Right lobe of liver (tissue), 6 donors: ENCODE data around the gene KCNQ1OT1. TPM values are rescaled to one million over a fixed set of nuclear protein-coding genes. Genes with fewer than 3 reads are reported as not detected.

Experiments
- ATAC-seq, 4 donors: fragments of 200-7000 bp; cut with Tn5 transposase; one replicate each; pipeline ENCODE4 v1.9.1; 2020; ENCODE audit warnings: mild to moderate bottlenecking in 4 of 4, moderate library complexity in 4 of 4
- DNase-seq, 3 donors: peaks; one replicate each; pipeline ENCODE4 v3.0.0-alpha.2; 2020
- H3K27ac ChIP-seq, 3 donors: fragments of 200-600 bp; one replicate each; pipeline ENCODE4 v1.8.0; 2022
- H3K27me3 ChIP-seq, 2 donors: fragments of 200-600 bp; one replicate each; pipeline ENCODE4 v1.8.0; 2022
- H3K36me3 ChIP-seq, 4 donors: fragments of 200-600 bp; sonication (generic) in 1 of 4; one replicate each; pipeline versions ENCODE4 v1.5.1 to v1.8.0; 2017 to 2022; ENCODE audit warnings: control low read depth in 1 of 4
- H3K4me1 ChIP-seq, 4 donors: fragments of 200-600 bp; sonication (generic) in 1 of 4; one replicate each; pipeline versions ENCODE4 v1.5.1 to v1.8.0; 2017 to 2022; ENCODE audit warnings: control low read depth in 1 of 4
- H3K4me3 ChIP-seq, 3 donors: fragments of 200-600 bp; one replicate each; pipeline ENCODE4 v1.8.0; 2022
- H3K9me3 ChIP-seq, 4 donors: fragments of 200-600 bp; sonication (generic) in 1 of 4; one replicate each; pipeline versions ENCODE4 v1.5.1 to v1.8.0; 2017 to 2022; ENCODE audit warnings: control low read depth in 1 of 4
- POLR2A ChIP-seq: fragments of 450-650 bp; IDR thresholded peaks from one replicate; pipeline ENCODE4 v1.6.1; 2017; ENCODE audit warnings: antibody characterized with exemption, mild to moderate bottlenecking
- WGBS: methylation state at CpG from one replicate; pipeline ENCODE4 v1.1.6; 2018; ENCODE audit warnings: low coverage, low lambda C conversion rate; ENCODE audit not compliant: insufficient coverage; ENCODE audit errors: missing lambda C conversion rate; 5-methylcytosine and 5-hydroxymethylcytosine counted together
- intact Hi-C, 2 donors: fragments of 100-400 bp; cut with DNase I; formaldehyde crosslinking; loops; one replicate each; pipeline versions ENCODE4 v1.11.2 to v1.14.1; 2022
- total RNA-seq, 6 experiments: library from RNA; depleted of rRNA in 2 of 6; stranded (reverse); fragments of >200 nt in 2 of 6; fragmentation: NEBNext Ultra II Directional in 3 of 6; extraction: Animal tissue kit (Norgen Biotek cat#: 25700) in 3 of 6; gene quantifications; one replicate each; pipeline versions ENCODE4 v1.1.0 to v1.2.4, GENCODE V29; 2016 to 2023
- TF ChIP-seq, protein P1 (sequence below), 4 donors: fragments of 200-600 bp in 3 of 4; fragments of 450-650 bp in 1 of 4; IDR thresholded peaks; one replicate each; pipeline versions ENCODE4 v1.5.1 to v1.8.0; 2016 to 2022; ENCODE audit warnings: antibody characterized with exemption in 4 of 4, mild to moderate bottlenecking in 2 of 4
- donor health status: DM: no; HTN: yes; CAD: no.
- donor health status: DM: no; HTN: no; CAD: no.
- donor health status: DM: no; HTN: no; CAD: no.
- donor health status: DM: no; HTN: yes; CAD: no.
- donor health status: DM: no; HTN: yes; CAD: no.

The KCNQ1OT1 gene
- total RNA-seq, 6 experiments from 2014 or later: 0.37 to 1.7 (median 0.60) TPM

DNA sequence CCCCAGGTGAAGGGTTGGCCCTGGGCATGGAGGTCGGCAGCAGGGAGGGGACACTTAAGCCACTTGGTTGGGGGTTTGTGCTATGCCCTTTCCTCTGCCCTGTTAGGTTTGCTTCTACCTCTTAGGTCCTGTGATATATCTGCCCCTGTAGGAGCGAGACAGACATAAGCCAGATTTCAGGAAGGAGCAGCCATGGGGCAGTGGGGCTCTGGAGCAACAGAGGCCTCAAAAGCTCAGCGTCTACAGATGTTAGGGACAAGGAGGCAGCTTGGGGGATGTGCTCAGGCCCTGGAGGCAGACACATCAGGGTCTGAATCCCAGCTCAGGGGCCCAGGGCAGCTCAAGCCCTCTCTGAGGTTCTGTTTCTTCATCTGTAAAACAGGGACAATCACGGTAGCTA lies 27.2 kb upstream of the KCNQ1OT1 start:
- DNase-seq (no peak), ATAC-seq (no peak)
- TF ChIP-seq POLR2A: no peak
- TF ChIP-seq, protein P1, sequence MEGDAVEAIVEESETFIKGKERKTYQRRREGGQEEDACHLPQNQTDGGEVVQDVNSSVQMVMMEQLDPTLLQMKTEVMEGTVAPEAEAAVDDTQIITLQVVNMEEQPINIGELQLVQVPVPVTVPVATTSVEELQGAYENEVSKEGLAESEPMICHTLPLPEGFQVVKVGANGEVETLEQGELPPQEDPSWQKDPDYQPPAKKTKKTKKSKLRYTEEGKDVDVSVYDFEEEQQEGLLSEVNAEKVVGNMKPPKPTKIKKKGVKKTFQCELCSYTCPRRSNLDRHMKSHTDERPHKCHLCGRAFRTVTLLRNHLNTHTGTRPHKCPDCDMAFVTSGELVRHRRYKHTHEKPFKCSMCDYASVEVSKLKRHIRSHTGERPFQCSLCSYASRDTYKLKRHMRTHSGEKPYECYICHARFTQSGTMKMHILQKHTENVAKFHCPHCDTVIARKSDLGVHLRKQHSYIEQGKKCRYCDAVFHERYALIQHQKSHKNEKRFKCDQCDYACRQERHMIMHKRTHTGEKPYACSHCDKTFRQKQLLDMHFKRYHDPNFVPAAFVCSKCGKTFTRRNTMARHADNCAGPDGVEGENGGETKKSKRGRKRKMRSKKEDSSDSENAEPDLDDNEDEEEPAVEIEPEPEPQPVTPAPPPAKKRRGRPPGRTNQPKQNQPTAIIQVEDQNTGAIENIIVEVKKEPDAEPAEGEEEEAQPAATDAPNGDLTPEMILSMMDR (IDR thresholded peaks at IDR 0.05): no peak
- Histone ChIP-seq H3K36me3 (no peaks in the 10 kb centered on the region), H3K4me1 (no peaks in the 10 kb centered on the region), H3K9me3 (no peaks in the 10 kb centered on the region), H3K27ac (no peak overlapping the region), H3K27me3 (no peaks in the 10 kb centered on the region), H3K4me3 (no peak overlapping the region)
- intact Hi-C loops: no loop called here
- 88% methylated on average over 3 of the region's 4 CpGs for WGBS

DNA sequence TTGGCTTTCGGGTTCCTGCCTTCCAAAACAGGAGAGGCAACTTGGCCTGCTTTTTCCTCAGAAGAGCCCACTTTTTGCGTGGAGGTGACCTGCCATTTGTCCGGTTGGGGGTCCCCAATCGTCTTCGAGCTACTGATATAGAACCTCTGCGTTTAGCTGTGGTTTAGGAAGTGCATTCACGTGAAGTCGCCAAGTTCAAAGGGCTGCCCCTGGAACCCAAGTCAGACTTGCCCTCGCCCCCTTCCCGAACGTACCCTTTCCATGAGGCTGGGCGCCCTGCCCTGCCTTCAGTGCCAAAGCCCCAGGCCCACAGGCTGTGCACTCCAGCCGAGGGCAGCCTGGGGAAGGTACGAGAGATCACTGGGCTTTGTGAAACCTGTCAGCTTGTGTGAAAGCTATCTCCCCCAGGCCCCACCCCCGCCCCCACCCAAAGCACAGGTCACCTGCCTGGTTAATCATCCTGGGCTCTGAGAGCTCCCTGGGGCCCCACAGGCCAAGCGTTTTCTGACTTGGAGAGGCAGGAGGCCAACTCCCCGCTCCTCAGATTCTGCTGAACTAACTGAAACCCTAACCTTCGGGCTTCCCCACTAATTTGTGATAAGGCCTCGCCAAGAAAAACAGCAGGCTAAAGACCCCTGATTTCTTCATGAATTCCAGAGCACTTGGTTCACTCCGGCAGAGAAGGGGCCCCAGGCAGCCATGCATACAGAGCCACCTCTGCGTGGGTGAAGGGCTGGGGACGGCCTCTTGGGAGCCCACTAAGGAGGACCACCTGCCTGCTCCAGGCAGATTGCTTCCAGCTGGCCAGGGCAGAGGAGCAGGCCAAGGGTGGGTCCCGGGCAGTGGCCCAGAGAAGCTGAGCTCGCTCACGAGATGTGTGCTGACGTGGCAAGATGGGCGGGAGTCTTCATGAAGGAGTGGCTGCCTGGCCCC lies 25.8 kb upstream of the KCNQ1OT1 start:
- ATAC-seq (no peak), DNase-seq (no peak)
- H3K36me3 ChIP-seq: no peaks in the 10 kb centered on the region
- 56% methylated on average over 7 of the region's 27 CpGs for WGBS
- no peaks in the 10 kb centered on the region for H3K9me3 ChIP-seq
- H3K27me3 ChIP-seq: no peaks in the 10 kb centered on the region
- no peak overlapping the region for H3K4me3 ChIP-seq
- no peaks in the 10 kb centered on the region for H3K4me1 ChIP-seq
- no peak for TF ChIP-seq POLR2A
- TF ChIP-seq, protein P1 (IDR thresholded peaks at IDR 0.05): no peak
- H3K27ac ChIP-seq: no peak overlapping the region
- intact Hi-C loops: no loop called here

DNA sequence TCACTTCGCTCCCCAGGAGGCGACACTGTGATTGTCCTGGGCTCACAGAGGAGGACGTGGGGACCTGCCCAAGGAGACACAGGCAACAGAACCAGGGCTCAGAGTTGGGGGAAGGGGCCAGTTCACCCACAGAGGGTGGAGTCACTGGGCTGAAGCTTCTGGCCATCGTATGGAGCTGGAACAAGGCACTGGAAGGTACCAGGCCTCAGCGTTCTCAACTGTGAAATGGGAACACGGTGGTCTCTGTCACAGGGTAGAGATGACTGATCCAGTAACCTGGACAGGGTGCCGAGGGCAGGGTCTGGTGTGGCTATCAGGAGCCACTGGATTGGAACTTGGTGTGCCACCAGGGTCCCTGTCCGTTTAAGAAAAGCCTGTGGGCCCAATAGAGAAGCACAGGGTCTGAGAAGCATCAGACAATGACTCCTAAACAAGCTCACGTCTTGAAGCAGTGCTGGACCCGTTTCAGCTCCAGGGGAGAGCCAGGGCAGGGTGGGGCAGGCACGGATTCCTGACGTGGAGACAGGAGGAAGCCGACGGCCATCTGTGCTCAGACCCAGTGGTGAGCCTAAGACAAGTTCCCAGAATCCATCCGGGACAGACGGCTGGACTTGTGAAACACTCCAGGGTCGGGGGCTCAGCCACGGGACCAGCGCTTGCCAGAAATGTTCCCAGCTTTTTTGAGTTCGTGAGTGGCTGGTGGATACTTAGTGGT lies 25.0 kb upstream of the KCNQ1OT1 start:
- no peak for DNase-seq

DNA sequence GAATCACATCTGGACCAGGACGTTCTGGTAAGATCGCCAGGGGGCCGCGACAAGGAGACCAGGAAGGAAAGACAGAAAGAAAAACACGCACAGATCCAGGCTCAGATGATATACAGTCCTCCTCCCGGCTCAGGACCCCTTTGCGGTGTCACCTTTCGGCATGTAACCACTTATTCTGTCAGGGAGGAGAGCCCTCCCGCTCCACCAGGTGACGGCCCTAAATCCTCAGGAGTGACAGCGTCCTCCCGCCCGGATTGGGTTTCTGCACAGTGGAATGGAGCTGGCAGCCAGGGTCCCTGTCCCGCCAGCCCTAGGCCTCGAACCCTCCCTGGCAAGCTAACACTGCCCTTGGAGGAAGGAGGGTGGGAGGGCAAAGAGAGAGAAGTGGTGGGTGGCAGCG lies 24.3 kb upstream of the KCNQ1OT1 start:
- no peaks in the 10 kb centered on the region for H3K9me3 ChIP-seq
- H3K27ac ChIP-seq: no peak overlapping the region
- no peak for ATAC-seq
- no peaks in the 10 kb centered on the region for H3K27me3 ChIP-seq
- no peaks in the 10 kb centered on the region for H3K36me3 ChIP-seq
- no peaks in the 10 kb centered on the region for H3K4me1 ChIP-seq
- intact Hi-C loops: no loop called here
- no CpG with 5 or more reads among the region's 16 CpGs for WGBS
- TF ChIP-seq, protein P1 (IDR thresholded peaks at IDR 0.05): no peak
- no peak for TF ChIP-seq POLR2A
- no peak overlapping the region for H3K4me3 ChIP-seq
- no peak for DNase-seq

More for the DNA sequence above, 25.0 kb upstream of the KCNQ1OT1 start:
- ATAC-seq: peak in 1 of 4 donors; percentile 14
- no peak for TF ChIP-seq POLR2A
- TF ChIP-seq, protein P1 (IDR thresholded peaks at IDR 0.05): no peak
- Histone ChIP-seq H3K27ac (no peak overlapping the region), H3K4me1 (no peaks in the 10 kb centered on the region), H3K27me3 (no peaks in the 10 kb centered on the region), H3K9me3 (no peaks in the 10 kb centered on the region), H3K36me3 (no peaks in the 10 kb centered on the region), H3K4me3 (no peak overlapping the region)
- WGBS: 77% methylated on average over 3 of the region's 20 CpGs
- intact Hi-C loops: no loop called here
